ENCODE results near the gene TRAPPC12. TPM values are rescaled to one million over a fixed set of nuclear protein-coding genes. Genes with fewer than 3 reads are reported as not detected.

Gene TRAPPC12
- total RNA-seq, 2 experiments from 2014 or later, result 86.2 to 88.4 TPM

GRCh38 chr2:3398857-3399256 is 19.4 kb downstream of the TRAPPC12 start:
- Mint-ChIP-seq H3K9me3 (ENCODE audit: insufficient read depth) (peaks cover 26% of the 10 kb centered on the region), H3K4me1 (ENCODE audit: low read depth) (no peaks in the 10 kb centered on the region), H3K27me3 (ENCODE audit: low read depth) (no peaks in the 10 kb centered on the region), H3K4me3 (no peak overlapping the region), H3K27ac (no peak overlapping the region), H3K36me3 (ENCODE audit: low read depth) (peaks cover 55% of the 10 kb centered on the region)
- no peak for DNase-seq
- CTCF ChIA-PET, result no interaction called here
- no peak for ATAC-seq
- POLR2A ChIA-PET, result no interaction called here

- Mint-ChIP-seq H3K27me3 (ENCODE audit: low read depth) (no peaks in the 10 kb centered on the region), H3K9me3 (ENCODE audit: insufficient read depth) (peaks cover 26% of the 10 kb centered on the region), H3K4me1 (ENCODE audit: low read depth) (no peaks in the 10 kb centered on the region), H3K27ac (no peak overlapping the region), H3K36me3 (ENCODE audit: low read depth) (peaks cover 54% of the 10 kb centered on the region), H3K4me3 (no peak overlapping the region)
- ChIA-PET POLR2A (no interaction called here), CTCF (no interaction called here)
- ATAC-seq (no peak), DNase-seq (no peak)
Measured at GRCh38 chr2:3399381-3399780, 19.9 kb downstream of the TRAPPC12 start.

- Mint-ChIP-seq H3K4me3 (no peak overlapping the region), H3K27ac (no peak overlapping the region), H3K9me3 (ENCODE audit: insufficient read depth) (peaks cover 25% of the 10 kb centered on the region), H3K36me3 (ENCODE audit: low read depth) (peaks cover 52% of the 10 kb centered on the region), H3K4me1 (ENCODE audit: low read depth) (no peaks in the 10 kb centered on the region), H3K27me3 (ENCODE audit: low read depth) (no peaks in the 10 kb centered on the region)
- DNase-seq, result no peak
- ChIA-PET CTCF (no interaction called here), POLR2A (no interaction called here)
- ATAC-seq, result no peak
Measured at GRCh38 chr2:3399829-3400228, 20.3 kb downstream of the TRAPPC12 start.

- H3K36me3 Mint-ChIP-seq (ENCODE audit: low read depth), result peaks cover 20% of the 10 kb centered on the region
- H3K4me3 Mint-ChIP-seq, result no peak overlapping the region
- H3K4me1 Mint-ChIP-seq (ENCODE audit: low read depth), result no peaks in the 10 kb centered on the region
- ChIA-PET CTCF (no interaction called here), POLR2A (no interaction called here)
- H3K9me3 Mint-ChIP-seq (ENCODE audit: insufficient read depth), result no peaks in the 10 kb centered on the region
- H3K27ac Mint-ChIP-seq, result no peak overlapping the region
- no peak for DNase-seq
- ATAC-seq, result no peak
- no peaks in the 10 kb centered on the region for H3K27me3 Mint-ChIP-seq (ENCODE audit: low read depth)
Measured at GRCh38 chr2:3403587-3404334, 24.3 kb downstream of the TRAPPC12 start.

GRCh38 chr2:3404349-3404894 is 24.9 kb downstream of the TRAPPC12 start:
- no peaks in the 10 kb centered on the region for H3K27me3 Mint-ChIP-seq (ENCODE audit: low read depth)
- H3K4me3 Mint-ChIP-seq, result no peak overlapping the region
- DNase-seq, result no peak
- ChIA-PET CTCF (interaction anchor here (3.4 kb wide), 1 partner anchor 19 kb away, joined by 18 read pairs; no protein-coding TSS in a partner anchor), POLR2A (no interaction called here)
- no peak overlapping the region for H3K27ac Mint-ChIP-seq
- no peaks in the 10 kb centered on the region for H3K9me3 Mint-ChIP-seq (ENCODE audit: insufficient read depth)
- no peaks in the 10 kb centered on the region for H3K4me1 Mint-ChIP-seq (ENCODE audit: low read depth)
- no peak for ATAC-seq
- H3K36me3 Mint-ChIP-seq (ENCODE audit: low read depth), result peaks cover 20% of the 10 kb centered on the region

GRCh38 chr2:3405307-3405706 is 25.8 kb downstream of the TRAPPC12 start:
- H3K9me3 Mint-ChIP-seq (ENCODE audit: insufficient read depth), result no peaks in the 10 kb centered on the region
- H3K4me3 Mint-ChIP-seq, result no peak overlapping the region
- H3K27ac Mint-ChIP-seq, result no peak overlapping the region
- H3K27me3 Mint-ChIP-seq (ENCODE audit: low read depth), result no peaks in the 10 kb centered on the region
- no peaks in the 10 kb centered on the region for H3K4me1 Mint-ChIP-seq (ENCODE audit: low read depth)
- peaks cover 20% of the 10 kb centered on the region for H3K36me3 Mint-ChIP-seq (ENCODE audit: low read depth)
- ChIA-PET POLR2A (no interaction called here), CTCF (interaction anchor here (3.4 kb wide), 1 partner anchor 18 kb away, joined by 18 read pairs; no protein-coding TSS in a partner anchor)
- DNase-seq (no peak), ATAC-seq (no peak)

GRCh38 chr2:3405876-3406275 is 26.4 kb downstream of the TRAPPC12 start:
- H3K4me3 Mint-ChIP-seq, result no peak overlapping the region
- no peaks in the 10 kb centered on the region for H3K27me3 Mint-ChIP-seq (ENCODE audit: low read depth)
- no peak for ATAC-seq
- H3K27ac Mint-ChIP-seq, result no peak overlapping the region
- peaks cover 20% of the 10 kb centered on the region for H3K36me3 Mint-ChIP-seq (ENCODE audit: low read depth)
- no peak for DNase-seq
- ChIA-PET POLR2A (no interaction called here), CTCF (interaction anchor here (3.4 kb wide), 1 partner anchor 18 kb away, joined by 18 read pairs; no protein-coding TSS in a partner anchor)
- no peaks in the 10 kb centered on the region for H3K9me3 Mint-ChIP-seq (ENCODE audit: insufficient read depth)
- no peaks in the 10 kb centered on the region for H3K4me1 Mint-ChIP-seq (ENCODE audit: low read depth)

- no peaks in the 10 kb centered on the region for H3K4me1 Mint-ChIP-seq (ENCODE audit: low read depth)
- H3K4me3 Mint-ChIP-seq, result no peak overlapping the region
- POLR2A ChIA-PET, result no interaction called here
- no peaks in the 10 kb centered on the region for H3K9me3 Mint-ChIP-seq (ENCODE audit: insufficient read depth)
- CTCF ChIA-PET, result interaction anchor here (3.4 kb wide), 1 partner anchor 17 kb away, joined by 18 read pairs; no protein-coding TSS in a partner anchor
- H3K27me3 Mint-ChIP-seq (ENCODE audit: low read depth), result no peaks in the 10 kb centered on the region
- ATAC-seq (no peak), DNase-seq (no peak)
- H3K36me3 Mint-ChIP-seq (ENCODE audit: low read depth), result peaks cover 20% of the 10 kb centered on the region
- H3K27ac Mint-ChIP-seq, result no peak overlapping the region
Measured at GRCh38 chr2:3406501-3406900, 27.0 kb downstream of the TRAPPC12 start.

- ATAC-seq (no peak), DNase-seq (no peak)
- H3K27me3 Mint-ChIP-seq (ENCODE audit: low read depth), result no peaks in the 10 kb centered on the region
- H3K9me3 Mint-ChIP-seq (ENCODE audit: insufficient read depth), result no peaks in the 10 kb centered on the region
- no peaks in the 10 kb centered on the region for H3K4me1 Mint-ChIP-seq (ENCODE audit: low read depth)
- H3K4me3 Mint-ChIP-seq, result no peak overlapping the region
- CTCF ChIA-PET, result interaction anchor here (0.8 kb wide), 1 partner anchor 16 kb away, joined by 3 read pairs; no protein-coding TSS in a partner anchor
- POLR2A ChIA-PET, result no interaction called here
- H3K36me3 Mint-ChIP-seq (ENCODE audit: low read depth), result peaks cover 11% of the 10 kb centered on the region
- H3K27ac Mint-ChIP-seq, result no peak overlapping the region
Measured at GRCh38 chr2:3408781-3409180, 29.3 kb downstream of the TRAPPC12 start.

- DNase-seq (no peak), ATAC-seq (no peak)
- H3K27me3 Mint-ChIP-seq (ENCODE audit: low read depth), result no peaks in the 10 kb centered on the region
- ChIA-PET CTCF (no interaction called here), POLR2A (no interaction called here)
- H3K4me1 Mint-ChIP-seq (ENCODE audit: low read depth), result no peaks in the 10 kb centered on the region
- no peak overlapping the region for H3K4me3 Mint-ChIP-seq
- peaks cover 4% of the 10 kb centered on the region for H3K36me3 Mint-ChIP-seq (ENCODE audit: low read depth)
- H3K27ac Mint-ChIP-seq, result no peak overlapping the region
- no peaks in the 10 kb centered on the region for H3K9me3 Mint-ChIP-seq (ENCODE audit: insufficient read depth)
Measured at GRCh38 chr2:3409627-3410170, 30.2 kb downstream of the TRAPPC12 start.

GRCh38 chr2:3411103-3411502 is 31.6 kb downstream of the TRAPPC12 start:
- Mint-ChIP-seq H3K9me3 (ENCODE audit: insufficient read depth) (no peaks in the 10 kb centered on the region), H3K36me3 (ENCODE audit: low read depth) (peaks cover 9% of the 10 kb centered on the region), H3K4me3 (no peak overlapping the region), H3K27me3 (ENCODE audit: low read depth) (no peaks in the 10 kb centered on the region), H3K27ac (no peak overlapping the region), H3K4me1 (ENCODE audit: low read depth) (no peaks in the 10 kb centered on the region)
- ChIA-PET POLR2A (no interaction called here), CTCF (no interaction called here)
- ATAC-seq (no peak), DNase-seq (no peak)

- Mint-ChIP-seq H3K9me3 (ENCODE audit: insufficient read depth) (no peaks in the 10 kb centered on the region), H3K36me3 (ENCODE audit: low read depth) (peaks cover 7% of the 10 kb centered on the region), H3K27me3 (ENCODE audit: low read depth) (no peaks in the 10 kb centered on the region), H3K27ac (no peak overlapping the region), H3K4me3 (no peak overlapping the region), H3K4me1 (ENCODE audit: low read depth) (no peaks in the 10 kb centered on the region)
- ChIA-PET CTCF (interaction anchor here (1.8 to 3.0 kb wide), 2 partner anchors 10 to 49 kb away, joined by 4 to 22 read pairs; no protein-coding TSS in a partner anchor), POLR2A (no interaction called here)
- DNase-seq (no peak), ATAC-seq (no peak)
Measured at GRCh38 chr2:3413697-3414096, 34.2 kb downstream of the TRAPPC12 start.

Measured in activated CD8-positive, alpha-beta T cell treated with anti-CD3 and anti-CD28 coated beads, Interleukin-2, amount 10 ng/mL, durations not matched to agents 7 days and 5 days (primary cell).